GM18519 (cell line): ENCODE data around the gene DARS1.

Experiments
- ATAC-seq: cut with Tn5 transposase; IDR thresholded peaks from one replicate; pipeline ENCODE4 v1.9.1; 2021; ENCODE audit warnings: mild to moderate bottlenecking, moderate library complexity; ENCODE audit not compliant: unreplicated experiment, low FRiP score

DARS1 gene

GRCh38 chr2:136016836-136017235 lies 31.4 kb upstream of the DARS1 start:
- ATAC-seq: no peak

- ATAC-seq: no peak
Measured at GRCh38 chr2:136016427-136016826, 31.0 kb upstream of the DARS1 start.

- no peak for ATAC-seq
Measured at GRCh38 chr2:136015699-136016098, 30.3 kb upstream of the DARS1 start.

GRCh38 chr2:136014411-136014810 lies 29.0 kb upstream of the DARS1 start:
- no peak for ATAC-seq

GRCh38 chr2:136013955-136014354 lies 28.5 kb upstream of the DARS1 start:
- no peak for ATAC-seq

GRCh38 chr2:136013136-136013685 lies 27.8 kb upstream of the DARS1 start:
- ATAC-seq: no peak

- ATAC-seq: no peak
Measured at GRCh38 chr2:136012315-136012714, 26.9 kb upstream of the DARS1 start.

GRCh38 chr2:136010126-136010525 lies 24.7 kb upstream of the DARS1 start:
- no peak for ATAC-seq

- ATAC-seq: no peak
Measured at GRCh38 chr2:136008205-136008865, 22.9 kb upstream of the DARS1 start.

GRCh38 chr2:136006658-136007057 lies 21.2 kb upstream of the DARS1 start:
- no peak for ATAC-seq

- peak; percentile 42 for ATAC-seq
Measured at GRCh38 chr2:136005462-136006196, 20.2 kb upstream of the DARS1 start.

- ATAC-seq: no peak
Measured at GRCh38 chr2:136004965-136005364, 19.5 kb upstream of the DARS1 start.

- no peak for ATAC-seq
Measured at GRCh38 chr2:136001131-136001530, 15.7 kb upstream of the DARS1 start.

- no peak for ATAC-seq
Measured at GRCh38 chr2:136000502-136000901, 15.1 kb upstream of the DARS1 start.

GRCh38 chr2:135999899-136000298 lies 14.5 kb upstream of the DARS1 start:
- no peak for ATAC-seq

- no peak for ATAC-seq
Measured at GRCh38 chr2:135998879-135999278, 13.5 kb upstream of the DARS1 start.

- peak; percentile 40 for ATAC-seq
Measured at GRCh38 chr2:135997380-135997779, 12.0 kb upstream of the DARS1 start.

GRCh38 chr2:135996304-135996703 lies 10.9 kb upstream of the DARS1 start:
- ATAC-seq: no peak

- no peak for ATAC-seq
Measured at GRCh38 chr2:135994281-135994680, 8.9 kb upstream of the DARS1 start.

- ATAC-seq: no peak
Measured at GRCh38 chr2:135993421-135993820, 8.0 kb upstream of the DARS1 start.

GRCh38 chr2:135991861-135992260 lies 6.4 kb upstream of the DARS1 start:
- ATAC-seq: no peak

GRCh38 chr2:135987441-135987840 lies 2.0 kb upstream of the DARS1 start:
- ATAC-seq: no peak
